Liver (tissue), 9 donors: Measurements from ENCODE around the gene M6PR. TPM values are rescaled to one million over a fixed set of nuclear protein-coding genes. Genes with fewer than 3 reads are reported as not detected.
"Not testable (repeated sequence)": the region's sequence is repeated elsewhere in the genome, so short reads cannot be mapped to it uniquely, and the experiment has no call there.

Source experiments
- DNase-seq: peaks from one replicate; pipeline ENCODE4 v3.0.0-alpha.2; 2017; ENCODE audit warnings: low spot score
- H3K27ac ChIP-seq, 2 donors: one replicate each; pipeline ENCODE4 v1.7.0; 2013; ENCODE audit warnings: inconsistent platforms in 2 of 2, low read length in 2 of 2, control low read depth in 1 of 2, low read depth in 1 of 2, mild to moderate bottlenecking in 1 of 2
- H3K27me3 ChIP-seq, 4 donors: one replicate each; pipeline versions ENCODE4 v1.6.1 to v1.7.0; 2013; ENCODE audit warnings: low read length in 3 of 4, inconsistent platforms in 1 of 4, mild to moderate bottlenecking in 1 of 4, moderate library complexity in 1 of 4; ENCODE audit not compliant: control insufficient read depth in 4 of 4, insufficient read depth in 4 of 4
- H3K36me3 ChIP-seq, 4 donors: one replicate each; pipeline versions ENCODE4 v1.6.1 to v1.7.0; 2013; ENCODE audit warnings: low read length in 3 of 4, mild to moderate bottlenecking in 3 of 4, low read depth in 1 of 4, moderate library complexity in 1 of 4; ENCODE audit not compliant: control insufficient read depth in 4 of 4, insufficient read depth in 3 of 4
- H3K4me1 ChIP-seq, 4 donors: one replicate each; pipeline versions ENCODE4 v1.6.1 to v1.7.0; 2013; ENCODE audit warnings: low read length in 3 of 4, mild to moderate bottlenecking in 3 of 4, moderate library complexity in 1 of 4; ENCODE audit not compliant: control insufficient read depth in 4 of 4, insufficient read depth in 4 of 4
- H3K4me3 ChIP-seq, 3 donors: one replicate each; pipeline versions ENCODE4 v1.6.1 to v1.7.0; 2013; ENCODE audit warnings: low read length in 3 of 3, control low read depth in 1 of 3, low read depth in 1 of 3, mild to moderate bottlenecking in 1 of 3
- H3K9ac ChIP-seq, 2 donors: one replicate each; pipeline ENCODE4 v1.7.0; 2013; ENCODE audit warnings: low read length in 2 of 2, mild to moderate bottlenecking in 2 of 2, moderate library complexity in 2 of 2, control low read depth in 1 of 2, low read depth in 1 of 2
- H3K9me3 ChIP-seq, 4 donors: one replicate each; pipeline versions ENCODE4 v1.6.1 to v1.7.0; 2013; ENCODE audit warnings: low read length in 3 of 4; ENCODE audit not compliant: control insufficient read depth in 4 of 4
- EGR1 ChIP-seq, 2 donors: IDR thresholded peaks; 2 replicates each; pipeline ENCODE4 v1.6.1; 2016 to 2018; ENCODE audit warnings: antibody characterized with exemption in 2 of 2, low read depth in 2 of 2
- RAD21 ChIP-seq, 2 donors: IDR thresholded peaks; 2 replicates each; pipeline ENCODE4 v1.6.1; 2016; ENCODE audit warnings: antibody characterized with exemption in 2 of 2, mild to moderate bottlenecking in 2 of 2
- RXRA ChIP-seq, 2 donors: IDR thresholded peaks; 2 replicates each; pipeline ENCODE4 v1.6.1; 2017 to 2018; ENCODE audit warnings: antibody characterized with exemption in 2 of 2, mild to moderate bottlenecking in 1 of 2
- YY1 ChIP-seq: IDR thresholded peaks from 2 replicates; pipeline ENCODE4 v1.6.1; 2016; ENCODE audit warnings: antibody characterized with exemption, mild to moderate bottlenecking
- WGBS: extraction: QIAGEN DNeasy Blood & Tissue Kit; methylation state at CpG from one replicate; pipeline ENCODE4 v1.1.7; 2013; 5-methylcytosine and 5-hydroxymethylcytosine counted together
- polyA plus RNA-seq, 2 donors: library from polyadenylated mRNA; stranded (reverse) in 1 of 2; unstranded in 1 of 2; fragments of 200-250 nt in 1 of 2; fragments of >200 nt in 1 of 2; fragmentation: Nextera tagmentation in 1 of 2; extraction: Ambion mirVana in 1 of 2; gene quantifications; one replicate each; pipeline versions ENCODE4 v1.2.1 to v1.2.3, GENCODE V29; 2013 to 2015
- total RNA-seq, 2 donors: library from RNA; depleted of rRNA; stranded (reverse); fragments of >200 nt; gene quantifications; one replicate each; pipeline ENCODE4 v1.2.3, GENCODE V29; 2014
- TF ChIP-seq, protein P1 (sequence below): IDR thresholded peaks from 2 replicates; pipeline ENCODE4 v1.6.1; 2016; ENCODE audit warnings: antibody characterized with exemption
- TF ChIP-seq, protein P2 (sequence below): fragments of 150-350 bp; IDR thresholded peaks from 2 replicates; pipeline ENCODE4 v1.5.1; 2017; ENCODE audit warnings: improper control_type of control experiment, low read depth, low read length; ENCODE audit not compliant: missing input control
- TF ChIP-seq, protein P3 (sequence below): IDR thresholded peaks from 2 replicates; pipeline ENCODE4 v1.6.1; 2016; ENCODE audit warnings: antibody characterized with exemption
- donor health status: healthy.
- donor health status: healthy.
- donor health status: healthy.
- donor health status: healthy.
- donor health status: healthy.

M6PR gene
- total and polyA plus RNA-seq, 4 donors = 38.7 to 118 (median 46.7) TPM

DNA sequence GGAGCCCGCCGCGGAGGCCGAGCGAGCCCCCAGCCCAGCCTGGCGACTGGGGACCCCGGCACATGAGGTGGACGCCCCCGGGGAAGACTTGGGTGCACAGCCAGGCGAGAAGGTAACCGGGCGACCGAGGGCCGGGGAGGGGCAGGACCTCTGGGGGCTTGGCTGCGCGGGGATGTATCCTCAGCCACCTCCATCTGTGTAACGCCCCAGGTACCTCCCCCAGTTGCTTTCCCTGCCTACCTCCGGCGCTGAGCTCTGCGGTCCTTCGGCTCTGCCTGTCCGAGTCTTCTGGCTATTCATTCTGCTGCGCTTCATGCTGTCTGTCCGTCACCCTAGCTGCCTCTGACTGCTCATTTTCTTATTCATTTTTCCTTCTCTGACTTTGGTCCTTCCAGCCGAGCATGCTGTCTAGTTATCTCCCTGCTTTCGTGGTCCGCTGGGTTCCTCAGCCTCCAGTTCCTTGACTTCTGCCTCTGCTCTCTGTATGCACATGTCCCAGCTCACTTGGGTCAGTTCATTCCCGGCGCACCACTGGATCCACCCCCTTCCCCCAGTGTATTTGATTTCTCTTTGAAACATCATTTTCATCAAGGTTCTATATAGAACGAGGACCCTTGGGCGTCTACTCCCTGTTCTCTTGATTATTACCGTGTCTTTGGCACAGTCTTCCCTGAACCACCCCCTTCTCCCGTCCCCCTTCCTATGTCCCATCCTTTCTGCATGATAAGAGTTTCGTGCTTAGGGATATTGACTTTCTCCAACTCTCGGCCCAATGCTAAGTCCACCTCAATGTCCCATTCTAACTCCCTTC is 34.5 kb downstream of the M6PR start:
- H3K9me3 ChIP-seq = no peaks in the 10 kb centered on the region
- peak overlapping the region; percentile 9 to 84 (median 55) for H3K4me3 ChIP-seq
- no peaks in the 10 kb centered on the region for H3K36me3 ChIP-seq
- 5% methylated on average over 30 of the region's 35 CpGs for WGBS
- H3K9ac ChIP-seq = no peak overlapping the region
- H3K27me3 ChIP-seq = no peaks in the 10 kb centered on the region
- TF ChIP-seq RXRA (IDR thresholded peaks at IDR 0.05) = peak; percentile 71 to 78
- TF ChIP-seq, protein P1, sequence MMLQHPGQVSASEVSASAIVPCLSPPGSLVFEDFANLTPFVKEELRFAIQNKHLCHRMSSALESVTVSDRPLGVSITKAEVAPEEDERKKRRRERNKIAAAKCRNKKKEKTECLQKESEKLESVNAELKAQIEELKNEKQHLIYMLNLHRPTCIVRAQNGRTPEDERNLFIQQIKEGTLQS = no peak
- H3K27ac ChIP-seq = peak overlapping the region in 1 of 2 donors; percentile 20
- H3K4me1 ChIP-seq = peaks cover 2 to 8% (median 6%) of the 10 kb centered on the region in 4 donors
- peak; percentile 50 for DNase-seq

DNA sequence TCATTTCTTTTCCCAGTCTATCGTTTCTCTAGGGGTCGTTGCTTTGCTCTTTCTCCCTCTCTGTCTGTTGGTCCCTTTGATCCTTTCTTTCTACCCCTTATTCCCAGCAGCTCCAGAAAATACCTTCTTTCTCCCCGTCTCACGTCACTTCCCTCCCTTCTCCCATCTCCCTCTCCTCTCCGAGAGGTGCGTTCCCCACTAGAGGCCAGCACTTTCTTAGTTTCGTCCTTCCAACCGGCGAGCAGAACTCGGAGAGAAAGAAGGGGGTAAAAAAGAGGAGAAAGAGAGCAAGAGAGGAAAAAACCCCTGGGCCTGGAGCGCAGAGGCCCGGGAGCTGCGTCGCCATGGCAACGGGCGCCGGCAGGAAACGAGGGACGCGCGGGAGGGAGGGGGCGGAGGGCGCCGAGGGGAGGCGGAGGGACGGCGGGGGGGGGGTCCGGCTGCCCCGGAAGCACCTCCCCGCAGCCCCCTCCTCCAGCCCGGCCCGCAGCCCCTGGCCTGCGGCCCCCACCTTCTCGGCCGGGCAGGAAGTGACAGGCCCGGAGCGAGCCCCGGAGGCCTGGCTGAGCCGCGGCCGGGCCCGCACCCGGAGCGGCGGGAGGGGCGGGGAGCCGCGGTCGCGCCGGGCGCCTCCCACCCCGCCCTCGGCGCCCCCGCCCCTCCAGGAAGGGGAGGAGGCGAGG is 35.3 kb downstream of the M6PR start, which contains the start of gene PHC1:
TSS of gene PHC1 (plus strand) at position 477 of the 683 bp plus-strand sequence. CDS start 3,169 bp downstream, outside the sequence.
- H3K4me1 ChIP-seq, H3K27me3 ChIP-seq, H3K36me3 ChIP-seq, H3K9me3 ChIP-seq: not testable (repeated sequence)
- Histone ChIP-seq H3K9ac (peak within 1 kb of the TSS; percentile 5 to 18), H3K4me3 (peak within 1 kb of the TSS; percentile 55 to 84 (median 66)), H3K27ac (peak within 1 kb of the TSS; percentile 20 to 71)
- WGBS = under 1% methylated on average over 35 of the region's 57 CpGs
- TF ChIP-seq, protein P2, sequence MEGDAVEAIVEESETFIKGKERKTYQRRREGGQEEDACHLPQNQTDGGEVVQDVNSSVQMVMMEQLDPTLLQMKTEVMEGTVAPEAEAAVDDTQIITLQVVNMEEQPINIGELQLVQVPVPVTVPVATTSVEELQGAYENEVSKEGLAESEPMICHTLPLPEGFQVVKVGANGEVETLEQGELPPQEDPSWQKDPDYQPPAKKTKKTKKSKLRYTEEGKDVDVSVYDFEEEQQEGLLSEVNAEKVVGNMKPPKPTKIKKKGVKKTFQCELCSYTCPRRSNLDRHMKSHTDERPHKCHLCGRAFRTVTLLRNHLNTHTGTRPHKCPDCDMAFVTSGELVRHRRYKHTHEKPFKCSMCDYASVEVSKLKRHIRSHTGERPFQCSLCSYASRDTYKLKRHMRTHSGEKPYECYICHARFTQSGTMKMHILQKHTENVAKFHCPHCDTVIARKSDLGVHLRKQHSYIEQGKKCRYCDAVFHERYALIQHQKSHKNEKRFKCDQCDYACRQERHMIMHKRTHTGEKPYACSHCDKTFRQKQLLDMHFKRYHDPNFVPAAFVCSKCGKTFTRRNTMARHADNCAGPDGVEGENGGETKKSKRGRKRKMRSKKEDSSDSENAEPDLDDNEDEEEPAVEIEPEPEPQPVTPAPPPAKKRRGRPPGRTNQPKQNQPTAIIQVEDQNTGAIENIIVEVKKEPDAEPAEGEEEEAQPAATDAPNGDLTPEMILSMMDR = peak; percentile 6
- peak; percentile 40 to 45 for TF ChIP-seq RAD21 (IDR thresholded peaks at IDR 0.05)
- DNase-seq = peak; percentile 74

GRCh38 chr12:8913702-8914032 is 35.8 kb downstream of the M6PR start:
- 33% methylated on average over 6 of the region's 6 CpGs for WGBS
- Histone ChIP-seq H3K4me1 (peaks cover 2 to 8% (median 6%) of the 10 kb centered on the region in 4 donors), H3K27ac (peak overlapping the region; percentile 7 to 71), H3K9me3 (no peaks in the 10 kb centered on the region), H3K27me3 (no peaks in the 10 kb centered on the region), H3K9ac (peak overlapping the region in 1 of 2 donors; percentile 5), H3K4me3 (peak overlapping the region in 2 of 3 donors; percentile 55 to 64), H3K36me3 (no peaks in the 10 kb centered on the region)
- DNase-seq = no peak
- TF ChIP-seq, protein P3, sequence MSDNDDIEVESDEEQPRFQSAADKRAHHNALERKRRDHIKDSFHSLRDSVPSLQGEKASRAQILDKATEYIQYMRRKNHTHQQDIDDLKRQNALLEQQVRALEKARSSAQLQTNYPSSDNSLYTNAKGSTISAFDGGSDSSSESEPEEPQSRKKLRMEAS = no peak
- TF ChIP-seq YY1 = no peak

GRCh38 chr12:8912914-8913313 is 36.5 kb downstream of the M6PR start:
- Histone ChIP-seq H3K4me1 (peaks cover 2 to 8% (median 6%) of the 10 kb centered on the region in 4 donors), H3K9ac (no peak overlapping the region), H3K27ac (no peak overlapping the region), H3K27me3 (no peaks in the 10 kb centered on the region), H3K36me3 (no peaks in the 10 kb centered on the region), H3K9me3 (no peaks in the 10 kb centered on the region), H3K4me3 (no peak overlapping the region)
- 43% methylated on average over 9 of the region's 9 CpGs for WGBS
- DNase-seq = no peak
- TF ChIP-seq EGR1 (IDR thresholded peaks at IDR 0.05; ENCODE audit: low read depth in 2 of 2) (no peak), RAD21 (IDR thresholded peaks at IDR 0.05) (no peak), YY1 (no peak)
